SK-N-SH (cell line): ENCODE measurements around the gene DECR2.

Source experiments
- EP300 ChIP-seq, 2 experiments: IDR thresholded peaks; 2 replicates each; pipeline versions ENCODE4 v1.4.0 to v1.6.1; 2012; ENCODE audit warnings: borderline replicate concordance in 1 of 2, low read depth in 1 of 2, low read length in 1 of 2
- EZH2phosphoT487 ChIP-seq: fragments of 200-600 bp; sonication (generic); IDR thresholded peaks from 2 replicates; pipeline ENCODE4 v1.6.1; 2017; ENCODE audit warnings: low read depth, mixed run types, mild to moderate bottlenecking, antibody characterized with exemption, moderate library complexity, borderline replicate concordance
- FOSL2 ChIP-seq: IDR thresholded peaks from 2 replicates; pipeline ENCODE4 v1.4.0; 2012; ENCODE audit warnings: low read depth, mild to moderate bottlenecking, moderate library complexity, borderline replicate concordance
- IRF3 ChIP-seq: fragments of 150-350 bp; IDR thresholded peaks from 2 replicates; pipeline ENCODE4 v1.6.1; 2016; ENCODE audit warnings: mild to moderate bottlenecking, low read depth, low read length
- RAD21 ChIP-seq: IDR thresholded peaks from 2 replicates; pipeline ENCODE4 v1.6.1; 2012; ENCODE audit warnings: mild to moderate bottlenecking, low read length
- RCOR1 ChIP-seq: fragments of 150-350 bp; IDR thresholded peaks from 2 replicates; pipeline ENCODE4 v1.6.1; 2017; ENCODE audit warnings: antibody characterized with exemption, low read length
- REST ChIP-seq: IDR thresholded peaks from 2 replicates; pipeline ENCODE4 v1.6.1; 2012; ENCODE audit warnings: mild to moderate bottlenecking, low read depth, low read length, moderate library complexity
- RFX5 ChIP-seq: IDR thresholded peaks from 2 replicates; pipeline ENCODE4 v1.6.1; 2012; ENCODE audit warnings: mild to moderate bottlenecking, improper control_type of control experiment, low read length
- SMC3 ChIP-seq: IDR thresholded peaks from 2 replicates; pipeline ENCODE4 v1.6.1; 2012; ENCODE audit warnings: low read depth, low read length, improper control_type of control experiment
- TCF12 ChIP-seq: IDR thresholded peaks from 2 replicates; pipeline ENCODE4 v1.4.0; 2012
- YY1 ChIP-seq: IDR thresholded peaks from 2 replicates; pipeline ENCODE4 v1.4.0; 2012; ENCODE audit warnings: low read depth, mild to moderate bottlenecking
- TF ChIP-seq, protein P1 (sequence below): fragments of 200-600 bp; sonication (generic); IDR thresholded peaks from 2 replicates; pipeline ENCODE4 v1.6.1; 2017; ENCODE audit warnings: antibody characterized with exemption, mild to moderate bottlenecking, moderate library complexity
- TF ChIP-seq, protein P2 (sequence below): IDR thresholded peaks from 2 replicates; pipeline ENCODE4 v1.4.0; 2012; ENCODE audit warnings: low read depth

DNA sequence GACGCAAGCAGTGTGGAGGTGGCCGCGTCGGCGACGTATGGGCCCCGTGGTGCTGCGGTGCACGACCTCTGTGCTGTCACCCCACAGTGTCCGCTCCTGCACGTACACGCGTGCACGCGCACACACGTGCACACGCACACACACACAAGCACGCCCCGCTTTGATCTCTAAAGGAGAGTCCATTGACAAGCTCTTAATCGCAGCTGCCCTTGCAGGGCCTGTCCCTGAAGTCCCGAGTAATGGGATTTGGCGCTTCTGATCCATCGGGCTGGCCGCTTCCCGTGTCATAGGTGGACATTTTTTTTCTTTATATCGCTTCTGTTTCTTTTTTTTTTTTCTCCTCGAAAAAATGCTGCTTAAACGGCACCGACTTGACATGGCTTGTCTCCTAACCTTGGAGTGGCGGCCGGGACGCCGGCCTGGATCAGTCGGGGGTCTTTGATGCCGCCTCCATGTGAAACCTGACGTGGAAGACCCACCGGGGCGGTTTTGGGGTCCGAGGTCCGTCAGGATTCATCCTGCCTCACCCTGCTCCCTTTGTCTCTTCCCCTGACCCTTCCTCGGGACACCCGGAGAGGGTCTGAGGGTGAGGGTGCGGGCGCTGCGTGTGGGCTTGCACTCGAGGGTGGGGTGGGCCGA lies 40.9 kb upstream of the DECR2 start:
- TF ChIP-seq, protein P1, sequence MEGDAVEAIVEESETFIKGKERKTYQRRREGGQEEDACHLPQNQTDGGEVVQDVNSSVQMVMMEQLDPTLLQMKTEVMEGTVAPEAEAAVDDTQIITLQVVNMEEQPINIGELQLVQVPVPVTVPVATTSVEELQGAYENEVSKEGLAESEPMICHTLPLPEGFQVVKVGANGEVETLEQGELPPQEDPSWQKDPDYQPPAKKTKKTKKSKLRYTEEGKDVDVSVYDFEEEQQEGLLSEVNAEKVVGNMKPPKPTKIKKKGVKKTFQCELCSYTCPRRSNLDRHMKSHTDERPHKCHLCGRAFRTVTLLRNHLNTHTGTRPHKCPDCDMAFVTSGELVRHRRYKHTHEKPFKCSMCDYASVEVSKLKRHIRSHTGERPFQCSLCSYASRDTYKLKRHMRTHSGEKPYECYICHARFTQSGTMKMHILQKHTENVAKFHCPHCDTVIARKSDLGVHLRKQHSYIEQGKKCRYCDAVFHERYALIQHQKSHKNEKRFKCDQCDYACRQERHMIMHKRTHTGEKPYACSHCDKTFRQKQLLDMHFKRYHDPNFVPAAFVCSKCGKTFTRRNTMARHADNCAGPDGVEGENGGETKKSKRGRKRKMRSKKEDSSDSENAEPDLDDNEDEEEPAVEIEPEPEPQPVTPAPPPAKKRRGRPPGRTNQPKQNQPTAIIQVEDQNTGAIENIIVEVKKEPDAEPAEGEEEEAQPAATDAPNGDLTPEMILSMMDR = no peak
- TF ChIP-seq EZH2phosphoT487 = no peak
- no peak for TF ChIP-seq SMC3
- no peak for TF ChIP-seq TCF12
- TF ChIP-seq REST = no peak
- no peak for TF ChIP-seq RAD21
- no peak for TF ChIP-seq RFX5
- TF ChIP-seq IRF3 = no peak
- TF ChIP-seq RCOR1 = no peak
- no peak for TF ChIP-seq YY1
- TF ChIP-seq, protein P2, sequence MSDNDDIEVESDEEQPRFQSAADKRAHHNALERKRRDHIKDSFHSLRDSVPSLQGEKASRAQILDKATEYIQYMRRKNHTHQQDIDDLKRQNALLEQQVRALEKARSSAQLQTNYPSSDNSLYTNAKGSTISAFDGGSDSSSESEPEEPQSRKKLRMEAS = no peak
- TF ChIP-seq EP300 (IDR thresholded peaks at IDR 0.05; ENCODE audit: borderline replicate concordance in 1 of 2, low read depth in 1 of 2, low read length in 1 of 2) = no peak
- no peak for TF ChIP-seq FOSL2
